Chondrocyte (in vitro differentiated cells): ENCODE measurements around the gene MRPL36. TPM values are rescaled to one million over a fixed set of nuclear protein-coding genes. Genes with fewer than 3 reads are reported as not detected.
"Not testable (repeated sequence)": the region's sequence is repeated elsewhere in the genome, so short reads cannot be mapped to it uniquely, and the experiment has no call there.

Experiments used
- DNase-seq: peaks from one replicate; pipeline ENCODE4 v3.0.0; 2021; ENCODE audit warnings: mixed read lengths, low spot score
- H3K27ac Mint-ChIP-seq: one replicate; pipeline ENCODE4 v1.8.0; 2021; ENCODE audit warnings: mild to moderate bottlenecking, moderate library complexity, mixed read lengths; ENCODE audit not compliant: unreplicated experiment
- H3K27me3 Mint-ChIP-seq: 2 replicates; pipeline ENCODE4 v1.8.0; 2021; ENCODE audit warnings: low read depth, mixed read lengths
- H3K36me3 Mint-ChIP-seq: 2 replicates; pipeline ENCODE4 v1.8.0; 2021; ENCODE audit warnings: low read depth, mixed read lengths
- H3K4me1 Mint-ChIP-seq: 2 replicates; pipeline ENCODE4 v1.8.0; 2021; ENCODE audit warnings: low read depth, mild to moderate bottlenecking, mixed read lengths
- H3K4me3 Mint-ChIP-seq: one replicate; pipeline ENCODE4 v1.8.0; 2021; ENCODE audit warnings: mild to moderate bottlenecking, moderate library complexity, mixed read lengths; ENCODE audit not compliant: unreplicated experiment
- H3K9me3 Mint-ChIP-seq: 2 replicates; pipeline ENCODE4 v1.8.0; 2021; ENCODE audit warnings: low read depth, mixed read lengths
- total RNA-seq: library from RNA; stranded (reverse); gene quantifications from 3 replicates; pipeline ENCODE4 v1.2.1, GENCODE V29; 2021
- TF ChIP-seq, protein P1 (sequence below): fragments of 200-600 bp; sonication (generic); IDR thresholded peaks from 2 replicates; pipeline ENCODE4 v1.5.0; 2021; ENCODE audit warnings: antibody characterized with exemption, mild to moderate bottlenecking, moderate library complexity

MRPL36 gene
- total RNA-seq, 1 donor from 2014 or later = 37.4 TPM

- Mint-ChIP-seq H3K9me3 (peaks cover 8% of the 10 kb centered on the region), H3K27ac (no peak overlapping the region)
Observed at GRCh38 chr5:1820926-1821325, 21.3 kb upstream of the MRPL36 start.

GRCh38 chr5:1820381-1820780, 20.7 kb upstream of the MRPL36 start:
- peaks cover 8% of the 10 kb centered on the region for H3K9me3 Mint-ChIP-seq
- no peak overlapping the region for H3K4me3 Mint-ChIP-seq
- H3K36me3 Mint-ChIP-seq = peaks cover 51% of the 10 kb centered on the region
- H3K27ac Mint-ChIP-seq = no peak overlapping the region
- TF ChIP-seq, protein P1, sequence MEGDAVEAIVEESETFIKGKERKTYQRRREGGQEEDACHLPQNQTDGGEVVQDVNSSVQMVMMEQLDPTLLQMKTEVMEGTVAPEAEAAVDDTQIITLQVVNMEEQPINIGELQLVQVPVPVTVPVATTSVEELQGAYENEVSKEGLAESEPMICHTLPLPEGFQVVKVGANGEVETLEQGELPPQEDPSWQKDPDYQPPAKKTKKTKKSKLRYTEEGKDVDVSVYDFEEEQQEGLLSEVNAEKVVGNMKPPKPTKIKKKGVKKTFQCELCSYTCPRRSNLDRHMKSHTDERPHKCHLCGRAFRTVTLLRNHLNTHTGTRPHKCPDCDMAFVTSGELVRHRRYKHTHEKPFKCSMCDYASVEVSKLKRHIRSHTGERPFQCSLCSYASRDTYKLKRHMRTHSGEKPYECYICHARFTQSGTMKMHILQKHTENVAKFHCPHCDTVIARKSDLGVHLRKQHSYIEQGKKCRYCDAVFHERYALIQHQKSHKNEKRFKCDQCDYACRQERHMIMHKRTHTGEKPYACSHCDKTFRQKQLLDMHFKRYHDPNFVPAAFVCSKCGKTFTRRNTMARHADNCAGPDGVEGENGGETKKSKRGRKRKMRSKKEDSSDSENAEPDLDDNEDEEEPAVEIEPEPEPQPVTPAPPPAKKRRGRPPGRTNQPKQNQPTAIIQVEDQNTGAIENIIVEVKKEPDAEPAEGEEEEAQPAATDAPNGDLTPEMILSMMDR = no peak
- DNase-seq = peak; percentile 75
- H3K4me1 Mint-ChIP-seq = no peaks in the 10 kb centered on the region
- no peaks in the 10 kb centered on the region for H3K27me3 Mint-ChIP-seq

More at GRCh38 chr5:1820926-1821325, 21.3 kb upstream of the MRPL36 start:
- TF ChIP-seq, protein P1 = no peak
- Mint-ChIP-seq H3K27me3 (no peaks in the 10 kb centered on the region), H3K4me1 (no peaks in the 10 kb centered on the region), H3K36me3 (peaks cover 51% of the 10 kb centered on the region), H3K4me3 (no peak overlapping the region)
- peak; percentile 66 for DNase-seq

GRCh38 chr5:1819458-1819857, 19.8 kb upstream of the MRPL36 start:
- DNase-seq = no peak
- Mint-ChIP-seq H3K4me3 (no peak overlapping the region), H3K27me3 (no peaks in the 10 kb centered on the region), H3K4me1 (no peaks in the 10 kb centered on the region), H3K9me3 (peaks cover 8% of the 10 kb centered on the region), H3K27ac (no peak overlapping the region), H3K36me3 (peaks cover 58% of the 10 kb centered on the region)
- TF ChIP-seq, protein P1 = no peak

GRCh38 chr5:1818784-1819183, 19.1 kb upstream of the MRPL36 start:
- Mint-ChIP-seq H3K4me1 (no peaks in the 10 kb centered on the region), H3K36me3 (peaks cover 62% of the 10 kb centered on the region)

DNA sequence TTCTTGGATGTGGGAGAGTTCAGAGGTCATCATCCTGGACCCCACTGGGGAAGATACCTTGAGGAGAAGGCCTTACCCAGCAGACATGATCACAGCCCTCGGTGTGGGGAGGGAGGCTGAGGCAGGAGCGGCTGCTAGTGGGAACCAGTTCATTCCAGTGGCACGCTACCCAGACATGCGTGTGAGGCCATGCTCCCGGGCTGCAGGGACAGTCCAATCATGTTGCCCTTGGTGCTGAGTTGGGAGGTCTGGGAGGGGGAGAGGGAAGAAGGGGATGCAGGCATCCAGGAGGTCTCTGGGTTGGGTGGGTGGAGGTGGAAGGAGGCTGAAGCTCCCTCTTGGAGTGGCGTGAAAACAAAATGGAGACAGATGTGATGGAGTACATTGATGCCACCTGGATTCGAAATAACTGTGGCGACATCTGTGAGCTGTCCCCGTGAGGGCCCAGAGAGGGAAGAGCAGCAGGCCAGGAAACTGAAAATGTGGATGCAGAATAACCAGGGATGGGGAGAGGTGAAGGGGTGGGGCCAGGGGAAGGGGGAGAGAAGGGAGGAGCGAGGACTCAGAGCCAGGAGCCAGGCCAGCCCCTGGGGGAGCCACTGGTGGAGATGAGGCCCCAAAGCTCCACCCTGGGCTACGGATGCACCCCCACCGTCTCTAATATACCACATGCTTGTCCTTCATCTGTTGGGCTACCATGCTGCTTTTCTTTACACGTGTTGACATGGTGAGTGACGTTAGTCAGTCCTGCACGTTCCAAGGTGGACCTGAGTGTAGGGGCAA, 17.8 kb upstream of the MRPL36 start:
- Mint-ChIP-seq H3K36me3 (peaks cover 65% of the 10 kb centered on the region), H3K27me3 (no peaks in the 10 kb centered on the region), H3K27ac (no peak overlapping the region), H3K9me3 (peaks cover 8% of the 10 kb centered on the region), H3K4me3 (no peak overlapping the region), H3K4me1 (no peaks in the 10 kb centered on the region)
- TF ChIP-seq, protein P1 = no peak
- peak; percentile 58 for DNase-seq

More at GRCh38 chr5:1818784-1819183, 19.1 kb upstream of the MRPL36 start:
- TF ChIP-seq, protein P1 = no peak
- DNase-seq = no peak
- Mint-ChIP-seq H3K4me3 (no peak overlapping the region), H3K27me3 (no peaks in the 10 kb centered on the region), H3K9me3 (peaks cover 8% of the 10 kb centered on the region), H3K27ac (no peak overlapping the region)

DNA sequence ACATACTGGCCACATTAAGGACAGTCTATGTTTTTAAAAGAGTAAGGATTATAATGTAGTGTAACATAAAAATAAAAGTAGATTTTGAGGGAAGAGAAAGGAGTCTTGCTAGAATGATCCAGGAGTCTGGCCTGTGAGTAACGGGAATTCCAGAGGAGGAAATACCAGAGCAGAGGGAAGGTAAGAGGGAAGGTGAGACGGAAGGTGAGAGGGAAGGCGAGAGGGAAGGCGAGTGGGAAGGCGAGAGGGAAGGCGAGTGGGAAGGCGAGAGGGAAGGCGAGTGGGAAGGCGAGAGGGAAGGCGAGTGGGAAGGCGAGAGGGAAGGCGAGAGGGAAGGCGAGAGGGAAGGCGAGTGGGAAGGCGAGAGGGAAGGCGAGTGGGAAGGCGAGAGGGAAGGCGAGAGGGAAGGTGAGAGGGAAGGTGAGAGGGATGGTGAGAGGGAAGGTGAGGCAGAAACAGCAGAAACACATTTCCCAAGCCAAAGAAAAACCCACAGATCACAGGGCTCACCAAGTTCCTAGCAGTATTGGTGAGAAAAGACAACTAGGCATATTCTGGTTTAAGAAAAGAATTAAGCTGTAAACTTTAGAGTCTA, 17.0 kb upstream of the MRPL36 start:
- H3K4me3 Mint-ChIP-seq, H3K4me1 Mint-ChIP-seq, H3K27me3 Mint-ChIP-seq, DNase-seq, H3K9me3 Mint-ChIP-seq: not testable (repeated sequence)
- Mint-ChIP-seq H3K27ac (peak overlapping the region; percentile 46), H3K36me3 (peaks cover 62% of the 10 kb centered on the region)
